NT2/D1 (cell line): ENCODE measurements around the gene CYSLTR1.
"Not testable (repeated sequence)": the region's sequence is repeated elsewhere in the genome, so short reads cannot be mapped to it uniquely, and the experiment has no call there.

Experiments
- DNase-seq: peaks from one replicate; pipeline ENCODE4 v3.0.0-alpha.2; 2011; ENCODE audit warnings: low read depth, low spot score
- H3K27me3 ChIP-seq: 2 replicates; pipeline ENCODE4 v1.6.0; 2011; ENCODE audit warnings: mild to moderate bottlenecking; ENCODE audit not compliant: insufficient read length, insufficient read depth
- H3K36me3 ChIP-seq: 2 replicates; pipeline ENCODE4 v1.6.1; 2011; ENCODE audit warnings: mild to moderate bottlenecking, low read length, mixed read lengths; ENCODE audit not compliant: insufficient read depth, insufficient read length
- H3K4me1 ChIP-seq: 2 replicates; pipeline ENCODE4 v1.5.1; 2011; ENCODE audit not compliant: insufficient read depth, insufficient read length
- H3K4me3 ChIP-seq: 2 replicates; pipeline ENCODE4 v1.5.1; 2011; ENCODE audit warnings: low read depth; ENCODE audit not compliant: insufficient read length
- H3K9ac ChIP-seq: 2 replicates; pipeline ENCODE4 v1.6.0; 2011; ENCODE audit warnings: low read depth; ENCODE audit not compliant: insufficient read length
- H3K9me3 ChIP-seq: 2 replicates; pipeline ENCODE4 v1.5.1; 2011; ENCODE audit warnings: mild to moderate bottlenecking, low read length; ENCODE audit not compliant: insufficient read depth
- SUZ12 ChIP-seq: IDR thresholded peaks from 2 replicates; pipeline ENCODE4 v1.6.1; 2011; ENCODE audit not compliant: insufficient read length, insufficient read depth; ENCODE audit errors: extremely low read depth
- YY1 ChIP-seq: IDR thresholded peaks from 2 replicates; pipeline ENCODE4 v1.6.1; 2011; ENCODE audit not compliant: insufficient read length, insufficient read depth
- ZNF274 ChIP-seq: IDR thresholded peaks from 2 replicates; pipeline ENCODE4 v1.6.1; 2011; ENCODE audit warnings: mild to moderate bottlenecking, low read depth, low read length

CYSLTR1 gene

DNA sequence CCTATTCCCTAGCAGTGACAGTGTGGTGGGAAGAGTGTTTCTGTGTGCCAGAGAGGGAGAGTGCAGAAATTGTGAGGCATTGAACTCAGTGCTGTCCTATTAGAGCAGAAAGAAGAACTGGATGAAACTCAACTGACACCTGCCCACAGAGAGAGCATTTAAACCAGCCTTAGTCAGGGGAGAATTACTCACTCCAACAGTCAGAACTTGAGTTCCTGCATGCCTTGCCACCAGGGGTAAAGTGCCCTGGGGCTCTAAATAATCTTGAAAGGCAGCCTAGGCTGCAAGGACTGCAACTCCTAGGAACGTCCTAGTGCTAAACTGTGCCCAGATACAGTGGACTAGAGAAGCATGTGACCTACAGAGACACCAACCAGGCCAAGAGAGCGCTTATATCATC, 12.8 kb downstream of the CYSLTR1 start:
- H3K9ac ChIP-seq = no peak overlapping the region
- no peaks in the 10 kb centered on the region for H3K27me3 ChIP-seq
- TF ChIP-seq SUZ12 (no peak), ZNF274 (no peak), YY1 (no peak)
- H3K36me3 ChIP-seq = no peaks in the 10 kb centered on the region
- no peaks in the 10 kb centered on the region for H3K4me1 ChIP-seq
- no peaks in the 10 kb centered on the region for H3K9me3 ChIP-seq
- H3K4me3 ChIP-seq = no peak overlapping the region
- no peak for DNase-seq

DNA sequence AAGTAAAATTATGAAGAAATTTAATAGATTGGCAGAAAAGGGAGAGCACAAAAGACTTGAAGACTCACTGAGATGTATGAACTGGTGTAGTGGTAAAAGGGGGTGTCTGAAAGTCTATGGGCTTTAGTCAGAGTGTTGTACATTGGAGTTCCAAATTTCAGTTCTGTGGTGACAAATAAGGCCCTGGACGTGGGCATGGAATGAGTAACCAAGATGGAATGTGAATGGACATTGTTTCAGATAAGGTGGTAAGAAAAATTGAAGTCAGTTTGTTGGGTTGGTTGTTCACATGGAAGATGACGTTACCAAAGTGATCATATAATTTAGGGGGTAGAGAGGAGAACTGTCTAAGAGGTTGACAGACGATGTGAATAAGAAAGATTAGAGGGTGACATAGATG, 13.9 kb downstream of the CYSLTR1 start:
- H3K36me3 ChIP-seq = no peaks in the 10 kb centered on the region
- H3K9me3 ChIP-seq = no peaks in the 10 kb centered on the region
- no peaks in the 10 kb centered on the region for H3K4me1 ChIP-seq
- no peak overlapping the region for H3K9ac ChIP-seq
- TF ChIP-seq ZNF274 (no peak), SUZ12 (no peak), YY1 (no peak)
- no peak overlapping the region for H3K4me3 ChIP-seq
- no peaks in the 10 kb centered on the region for H3K27me3 ChIP-seq
- no peak for DNase-seq

DNA sequence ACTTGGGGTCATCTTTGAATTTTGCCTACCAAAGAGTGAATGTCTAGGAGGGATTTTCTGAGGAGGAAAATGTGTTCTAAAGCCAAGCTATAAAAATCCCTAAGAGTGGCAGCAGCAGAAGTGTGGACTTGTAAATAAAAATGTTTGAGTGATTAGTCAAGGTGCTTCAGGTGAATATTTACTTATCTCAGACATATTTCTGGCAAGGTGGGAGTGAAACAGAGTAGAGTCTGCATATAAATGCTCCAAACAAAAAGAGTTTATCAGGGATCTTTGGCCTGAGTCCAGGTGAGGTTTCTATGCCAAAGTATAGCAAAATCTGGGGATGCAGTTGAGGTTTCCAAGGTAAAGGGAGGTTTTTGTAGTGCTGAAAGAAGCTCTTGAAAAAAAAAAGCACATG, 19.7 kb downstream of the CYSLTR1 start:
- Histone ChIP-seq H3K4me3 (no peak overlapping the region), H3K9me3 (no peaks in the 10 kb centered on the region), H3K27me3 (no peaks in the 10 kb centered on the region), H3K9ac (no peak overlapping the region), H3K36me3 (no peaks in the 10 kb centered on the region), H3K4me1 (no peaks in the 10 kb centered on the region)
- TF ChIP-seq YY1 (no peak), SUZ12 (no peak), ZNF274 (no peak)
- no peak for DNase-seq

DNA sequence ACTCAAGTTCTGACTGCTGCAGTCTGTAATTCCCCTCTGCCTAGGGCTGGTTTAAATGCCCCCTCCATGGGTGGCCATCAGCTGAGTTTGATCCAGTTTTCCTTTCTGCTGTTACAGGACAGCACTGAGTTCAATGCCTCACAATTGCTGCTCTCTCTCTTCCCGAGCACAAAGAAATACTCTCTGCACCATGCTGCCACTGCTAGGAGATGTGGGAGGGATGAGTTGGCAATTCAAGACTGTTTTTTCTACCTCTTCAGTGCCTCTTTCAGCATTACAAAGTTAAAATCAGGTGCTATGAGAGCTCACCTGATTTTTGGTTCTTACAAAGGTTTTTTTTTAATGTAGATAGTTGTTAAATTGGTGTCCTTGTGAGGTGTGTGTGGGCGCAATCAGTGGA, 24.3 kb downstream of the CYSLTR1 start:
- TF ChIP-seq SUZ12 (no peak), YY1 (no peak), ZNF274 (no peak)
- H3K4me3 ChIP-seq = no peak overlapping the region
- DNase-seq = no peak
- H3K9me3 ChIP-seq = peaks cover 11% of the 10 kb centered on the region; the same call in 1 of the 2 replicates
- no peaks in the 10 kb centered on the region for H3K36me3 ChIP-seq
- no peaks in the 10 kb centered on the region for H3K27me3 ChIP-seq
- no peaks in the 10 kb centered on the region for H3K4me1 ChIP-seq
- H3K9ac ChIP-seq = no peak overlapping the region

DNA sequence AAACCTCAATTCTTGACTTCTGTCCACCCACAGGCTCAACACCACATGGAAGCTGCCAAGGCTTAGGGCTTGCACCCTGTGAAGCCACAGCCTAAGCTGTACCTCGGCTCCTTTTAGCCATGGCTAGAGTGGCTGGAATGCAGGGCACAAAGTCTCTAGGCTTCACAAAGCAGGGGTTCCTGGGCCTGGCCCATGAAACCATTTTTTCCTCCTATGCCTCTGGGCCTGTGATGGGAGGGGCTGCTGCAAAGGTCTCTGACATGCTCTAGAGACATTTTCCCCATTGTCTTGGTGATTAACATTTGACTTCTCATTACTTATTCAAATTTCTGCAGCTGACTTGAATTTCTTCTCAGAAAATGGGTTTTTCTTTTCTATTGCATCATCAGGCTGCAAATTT, 26.5 kb downstream of the CYSLTR1 start:
- H3K9me3 ChIP-seq = peaks cover 11% of the 10 kb centered on the region; the same call in 1 of the 2 replicates
- not testable (repeated sequence) for H3K36me3 ChIP-seq, DNase-seq, H3K4me3 ChIP-seq, H3K27me3 ChIP-seq, H3K9ac ChIP-seq, H3K4me1 ChIP-seq

DNA sequence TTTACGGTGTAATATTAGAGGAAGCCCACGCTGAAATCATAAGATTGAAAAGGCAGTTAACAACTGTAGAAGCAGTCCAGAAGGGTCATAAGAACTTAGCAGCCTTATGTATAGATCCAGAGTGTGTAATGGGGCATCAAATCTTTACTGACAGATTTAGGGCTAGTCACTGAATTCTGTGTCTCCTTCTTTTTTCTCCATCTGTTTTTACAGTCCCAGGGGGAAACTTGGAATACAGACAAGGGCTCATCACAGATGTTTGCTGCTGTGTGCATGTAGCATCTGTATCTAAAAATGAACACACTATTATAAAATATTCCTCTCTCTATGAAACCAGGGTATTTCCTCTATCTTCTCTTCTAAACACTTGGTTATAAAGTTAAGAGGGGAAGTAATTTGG, 43.9 kb downstream of the CYSLTR1 start:
- Histone ChIP-seq H3K27me3 (no peaks in the 10 kb centered on the region), H3K9me3 (no peaks in the 10 kb centered on the region), H3K4me3 (no peak overlapping the region), H3K9ac (no peak overlapping the region), H3K36me3 (no peaks in the 10 kb centered on the region), H3K4me1 (no peaks in the 10 kb centered on the region)
- no peak for TF ChIP-seq SUZ12
- no peak for TF ChIP-seq ZNF274
- no peak for TF ChIP-seq YY1
- DNase-seq = no peak

DNA sequence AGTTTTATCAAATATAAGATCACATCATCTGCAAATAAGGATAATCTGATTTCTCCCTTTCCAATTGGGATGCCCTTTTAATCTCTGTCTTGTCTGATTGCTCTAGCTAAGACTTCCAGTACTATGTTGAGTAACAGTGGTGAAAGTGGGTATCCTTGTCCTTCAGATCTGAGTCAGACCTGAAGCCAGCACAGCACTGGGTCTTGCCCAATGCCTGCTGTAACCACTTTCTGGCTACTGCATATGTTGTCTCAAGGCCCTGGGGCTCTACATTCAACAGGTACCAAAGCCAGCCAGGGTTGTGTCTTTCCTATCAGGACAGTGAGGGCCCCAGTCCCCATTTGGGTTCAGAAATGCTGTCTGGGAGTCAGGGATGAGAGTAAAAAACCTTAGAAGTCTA, 90.3 kb downstream of the CYSLTR1 start:
- TF ChIP-seq SUZ12 = no peak
- TF ChIP-seq YY1 = no peak
- TF ChIP-seq ZNF274 = no peak
- no peaks in the 10 kb centered on the region for H3K27me3 ChIP-seq
- H3K4me1 ChIP-seq = no peaks in the 10 kb centered on the region
- H3K36me3 ChIP-seq = no peaks in the 10 kb centered on the region
- no peak overlapping the region for H3K4me3 ChIP-seq
- no peak overlapping the region for H3K9ac ChIP-seq
- no peaks in the 10 kb centered on the region for H3K9me3 ChIP-seq
- DNase-seq = no peak

DNA sequence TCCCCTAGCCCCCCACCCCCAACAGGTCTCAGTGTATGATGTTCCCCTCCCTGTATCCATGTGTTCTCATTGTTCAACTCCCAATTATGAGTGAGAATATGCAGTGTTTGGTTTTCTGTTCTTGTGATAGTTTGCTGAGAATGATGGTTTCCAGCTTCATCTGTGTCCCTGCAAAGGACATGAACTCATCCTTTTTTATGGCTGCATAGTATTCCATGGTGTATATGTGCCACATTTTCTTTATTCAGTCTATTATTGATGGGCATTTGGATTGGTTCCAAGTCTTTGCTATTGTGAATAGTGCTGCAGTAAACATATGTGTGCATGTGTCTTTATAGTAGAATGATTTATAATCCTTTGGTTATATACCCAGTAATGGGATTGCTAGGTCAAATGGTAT, 101.4 kb downstream of the CYSLTR1 start:
- not testable (repeated sequence) for DNase-seq, H3K4me3 ChIP-seq, H3K27me3 ChIP-seq, H3K9me3 ChIP-seq, H3K36me3 ChIP-seq, H3K9ac ChIP-seq, H3K4me1 ChIP-seq
